Measurements from ENCODE around the gene RPS29. TPM values are rescaled to one million over a fixed set of nuclear protein-coding genes. Genes with fewer than 3 reads are reported as not detected.
A peak's percentile ranks its signal among the peaks of the same experiment; 100 is the strongest.

RPS29 gene
- total and polyA plus RNA-seq, 9 of the 15 experiments (the other 6 are each of a cell fraction or from before 2014, with no cell fraction given): 1,545 to 5,012 (median 2,448) TPM

DNA sequence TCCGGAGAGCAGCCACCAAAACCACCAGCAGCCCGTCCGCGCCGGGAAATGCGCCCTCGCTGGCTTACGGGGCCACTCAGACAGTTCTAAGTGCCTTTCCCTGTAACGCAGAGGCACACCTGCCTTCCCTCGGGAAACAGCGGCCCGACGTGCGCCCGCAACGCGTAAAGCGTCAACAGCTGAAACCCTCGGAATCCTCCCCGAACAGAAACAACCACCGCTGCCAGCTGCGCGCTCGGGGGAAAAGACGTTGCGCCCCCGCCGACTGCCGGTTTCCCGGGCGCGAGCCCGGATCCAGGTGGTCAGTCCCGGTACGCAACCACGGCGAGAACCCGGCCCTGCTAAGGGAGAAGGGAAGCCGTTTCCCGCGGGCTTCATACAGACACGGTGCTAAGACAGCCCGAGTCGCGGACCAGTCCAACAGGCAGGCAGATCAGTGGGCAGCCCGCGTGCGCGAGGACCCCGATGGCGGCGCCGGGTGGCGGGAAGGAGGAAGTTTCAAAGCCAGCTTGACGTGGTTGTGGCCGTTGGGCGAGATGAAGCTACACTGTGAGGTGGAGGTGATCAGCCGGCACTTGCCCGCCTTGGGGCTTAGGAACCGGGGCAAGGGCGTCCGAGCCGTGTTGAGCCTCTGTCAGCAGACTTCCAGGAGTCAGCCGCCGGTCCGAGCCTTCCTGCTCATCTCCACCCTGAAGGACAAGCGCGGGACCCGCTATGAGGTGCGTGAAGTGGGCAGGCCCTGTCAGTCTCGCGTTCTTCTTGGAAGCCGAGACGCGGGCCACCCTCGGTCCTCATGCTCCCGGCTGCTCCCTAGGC, 12.5 kb upstream of the RPS29 start, which contains the start of gene LRR1 (continued):
- TF ChIP-seq HCFC1 (IDR thresholded peaks at IDR 0.05; ENCODE audit: low read depth, low read length): no peak
- no peak for TF ChIP-seq SP2 (IDR thresholded peaks at IDR 0.05; ENCODE audit: extremely low read depth, low read depth, low read length, poor library complexity, severe bottlenecking)
- 0 out of 2 replicates have a peak, but pooled peaks have one; percentile 21 for TF ChIP-seq ZNF766 (CRISPR knock-in tag; conservative IDR thresholded peaks at IDR 0.05)
- TF ChIP-seq TRIM24 (IDR thresholded peaks at IDR 0.05): peak in 1 of 2 experiments; percentile 17; a peak in 1 of 4 replicates
- TF ChIP-seq NFE2L1 (tag; IDR thresholded peaks at IDR 0.05; ENCODE audit: borderline replicate concordance, low read depth): no peak
- TF ChIP-seq EHMT2 (IDR thresholded peaks at IDR 0.05): no peak
- no peak for TF ChIP-seq FUS (optimal IDR thresholded peaks at IDR 0.05; ENCODE audit: low read depth, low read length)
- TF ChIP-seq, protein P1, sequence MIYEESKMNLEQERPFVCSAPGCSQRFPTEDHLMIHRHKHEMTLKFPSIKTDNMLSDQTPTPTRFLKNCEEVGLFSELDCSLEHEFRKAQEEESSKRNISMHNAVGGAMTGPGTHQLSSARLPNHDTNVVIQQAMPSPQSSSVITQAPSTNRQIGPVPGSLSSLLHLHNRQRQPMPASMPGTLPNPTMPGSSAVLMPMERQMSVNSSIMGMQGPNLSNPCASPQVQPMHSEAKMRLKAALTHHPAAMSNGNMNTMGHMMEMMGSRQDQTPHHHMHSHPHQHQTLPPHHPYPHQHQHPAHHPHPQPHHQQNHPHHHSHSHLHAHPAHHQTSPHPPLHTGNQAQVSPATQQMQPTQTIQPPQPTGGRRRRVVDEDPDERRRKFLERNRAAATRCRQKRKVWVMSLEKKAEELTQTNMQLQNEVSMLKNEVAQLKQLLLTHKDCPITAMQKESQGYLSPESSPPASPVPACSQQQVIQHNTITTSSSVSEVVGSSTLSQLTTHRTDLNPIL (CRISPR knock-in tag; IDR thresholded peaks at IDR 0.05): no peak
- TF ChIP-seq, protein P2, sequence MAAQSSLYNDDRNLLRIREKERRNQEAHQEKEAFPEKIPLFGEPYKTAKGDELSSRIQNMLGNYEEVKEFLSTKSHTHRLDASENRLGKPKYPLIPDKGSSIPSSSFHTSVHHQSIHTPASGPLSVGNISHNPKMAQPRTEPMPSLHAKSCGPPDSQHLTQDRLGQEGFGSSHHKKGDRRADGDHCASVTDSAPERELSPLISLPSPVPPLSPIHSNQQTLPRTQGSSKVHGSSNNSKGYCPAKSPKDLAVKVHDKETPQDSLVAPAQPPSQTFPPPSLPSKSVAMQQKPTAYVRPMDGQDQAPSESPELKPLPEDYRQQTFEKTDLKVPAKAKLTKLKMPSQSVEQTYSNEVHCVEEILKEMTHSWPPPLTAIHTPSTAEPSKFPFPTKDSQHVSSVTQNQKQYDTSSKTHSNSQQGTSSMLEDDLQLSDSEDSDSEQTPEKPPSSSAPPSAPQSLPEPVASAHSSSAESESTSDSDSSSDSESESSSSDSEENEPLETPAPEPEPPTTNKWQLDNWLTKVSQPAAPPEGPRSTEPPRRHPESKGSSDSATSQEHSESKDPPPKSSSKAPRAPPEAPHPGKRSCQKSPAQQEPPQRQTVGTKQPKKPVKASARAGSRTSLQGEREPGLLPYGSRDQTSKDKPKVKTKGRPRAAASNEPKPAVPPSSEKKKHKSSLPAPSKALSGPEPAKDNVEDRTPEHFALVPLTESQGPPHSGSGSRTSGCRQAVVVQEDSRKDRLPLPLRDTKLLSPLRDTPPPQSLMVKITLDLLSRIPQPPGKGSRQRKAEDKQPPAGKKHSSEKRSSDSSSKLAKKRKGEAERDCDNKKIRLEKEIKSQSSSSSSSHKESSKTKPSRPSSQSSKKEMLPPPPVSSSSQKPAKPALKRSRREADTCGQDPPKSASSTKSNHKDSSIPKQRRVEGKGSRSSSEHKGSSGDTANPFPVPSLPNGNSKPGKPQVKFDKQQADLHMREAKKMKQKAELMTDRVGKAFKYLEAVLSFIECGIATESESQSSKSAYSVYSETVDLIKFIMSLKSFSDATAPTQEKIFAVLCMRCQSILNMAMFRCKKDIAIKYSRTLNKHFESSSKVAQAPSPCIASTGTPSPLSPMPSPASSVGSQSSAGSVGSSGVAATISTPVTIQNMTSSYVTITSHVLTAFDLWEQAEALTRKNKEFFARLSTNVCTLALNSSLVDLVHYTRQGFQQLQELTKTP (IDR thresholded peaks at IDR 0.05; ENCODE audit: low read depth in 1 of 2, partially characterized antibody in 2 of 2): peak in 1 of 2 experiments; percentile 41
- no peak for TF ChIP-seq NR3C1 (CRISPR knock-in tag; IDR thresholded peaks at IDR 0.05)
- no peak for TF ChIP-seq ZNF253 (CRISPR knock-in tag; conservative IDR thresholded peaks at IDR 0.05)
- TF ChIP-seq ILK (tag; IDR thresholded peaks at IDR 0.05; ENCODE audit: borderline replicate concordance, low read depth): no peak
- TF ChIP-seq, protein P3, sequence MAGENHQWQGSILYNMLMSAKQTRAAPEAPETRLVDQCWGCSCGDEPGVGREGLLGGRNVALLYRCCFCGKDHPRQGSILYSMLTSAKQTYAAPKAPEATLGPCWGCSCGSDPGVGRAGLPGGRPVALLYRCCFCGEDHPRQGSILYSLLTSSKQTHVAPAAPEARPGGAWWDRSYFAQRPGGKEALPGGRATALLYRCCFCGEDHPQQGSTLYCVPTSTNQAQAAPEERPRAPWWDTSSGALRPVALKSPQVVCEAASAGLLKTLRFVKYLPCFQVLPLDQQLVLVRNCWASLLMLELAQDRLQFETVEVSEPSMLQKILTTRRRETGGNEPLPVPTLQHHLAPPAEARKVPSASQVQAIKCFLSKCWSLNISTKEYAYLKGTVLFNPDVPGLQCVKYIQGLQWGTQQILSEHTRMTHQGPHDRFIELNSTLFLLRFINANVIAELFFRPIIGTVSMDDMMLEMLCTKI (IDR thresholded peaks at IDR 0.05; ENCODE audit: partially characterized antibody): no peak
- TF ChIP-seq ZNF217 (CRISPR knock-in tag; IDR thresholded peaks at IDR 0.05): no peak
- TF ChIP-seq ZNF347 (CRISPR knock-in tag; IDR thresholded peaks at IDR 0.05; ENCODE audit: low read depth): no peak
- peak; percentile 11 for TF ChIP-seq BRD9 (IDR thresholded peaks at IDR 0.05; ENCODE audit: low read depth, partially characterized antibody)
- TF ChIP-seq MIER1 (IDR thresholded peaks at IDR 0.05; ENCODE audit: low read depth): no peak
- 0 out of 2 replicates have a peak, but pooled peaks have one; percentile 9 for TF ChIP-seq ZBTB17 (CRISPR knock-in tag; IDR thresholded peaks at IDR 0.05)
- no peak for TF ChIP-seq STAG1 (CRISPR knock-in tag; IDR thresholded peaks at IDR 0.05; ENCODE audit: borderline replicate concordance)
- TF ChIP-seq, protein P4, sequence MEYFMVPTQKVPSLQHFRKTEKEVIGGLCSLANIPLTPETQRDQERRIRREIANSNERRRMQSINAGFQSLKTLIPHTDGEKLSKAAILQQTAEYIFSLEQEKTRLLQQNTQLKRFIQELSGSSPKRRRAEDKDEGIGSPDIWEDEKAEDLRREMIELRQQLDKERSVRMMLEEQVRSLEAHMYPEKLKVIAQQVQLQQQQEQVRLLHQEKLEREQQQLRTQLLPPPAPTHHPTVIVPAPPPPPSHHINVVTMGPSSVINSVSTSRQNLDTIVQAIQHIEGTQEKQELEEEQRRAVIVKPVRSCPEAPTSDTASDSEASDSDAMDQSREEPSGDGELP (CRISPR knock-in tag; IDR thresholded peaks at IDR 0.05; ENCODE audit: borderline replicate concordance): peak; percentile 97
